ENCODE results near the gene NME4. TPM values are rescaled to one million over a fixed set of nuclear protein-coding genes. Genes with fewer than 3 reads are reported as not detected.
A peak's percentile ranks its signal among the peaks of the same experiment; 100 is the strongest.

NME4 gene
- total RNA-seq, 1 experiment from 2014 or later, result 68.2 TPM

DNA sequence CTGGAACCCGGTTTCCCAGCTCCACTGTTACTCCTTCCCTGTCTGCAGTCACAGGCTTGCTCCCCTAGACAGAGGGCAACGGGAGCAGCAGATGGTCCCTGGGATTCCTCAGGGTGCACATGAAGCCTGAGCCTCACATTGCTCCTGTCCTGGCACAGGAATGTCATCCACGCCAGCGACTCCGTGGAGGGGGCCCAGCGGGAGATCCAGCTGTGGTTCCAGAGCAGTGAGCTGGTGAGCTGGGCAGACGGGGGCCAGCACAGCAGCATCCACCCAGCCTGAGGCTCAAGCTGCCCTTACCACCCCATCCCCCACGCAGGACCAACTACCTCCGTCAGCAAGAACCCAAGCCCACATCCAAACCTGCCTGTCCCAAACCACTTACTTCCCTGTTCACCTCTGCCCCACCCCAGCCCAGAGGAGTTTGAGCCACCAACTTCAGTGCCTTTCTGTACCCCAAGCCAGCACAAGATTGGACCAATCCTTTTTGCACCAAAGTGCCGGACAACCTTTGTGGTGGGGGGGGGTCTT, 3.1 kb downstream of the NME4 start:
- Histone ChIP-seq H2AFZ (ENCODE audit: low read depth, low read length, poor library complexity, severe bottlenecking) (no peak overlapping the region), H3K79me2 (ENCODE audit: insufficient read depth, low read length) (no peaks in the 10 kb centered on the region), H3K36me3 (ENCODE audit: control insufficient read depth in 1 of 2, insufficient read depth in 2 of 2, low read length in 2 of 2) (no peaks in the 10 kb centered on the region), H3K27ac (ENCODE audit: low read depth, low read length) (peak overlapping the region; percentile 83), H3K9ac (ENCODE audit: low read length) (peak overlapping the region; percentile 71; the same call in 1 of the 2 replicates), H3K4me1 (ENCODE audit: control insufficient read depth in 1 of 2, insufficient read depth in 2 of 2, low read length in 2 of 2) (peaks cover 3 to 22% of the 10 kb centered on the region in 2 experiments; a peak in 2 of 4 replicates), H3K9me2 (ENCODE audit: insufficient read depth) (no peaks in the 10 kb centered on the region), H3K27me3 (ENCODE audit: insufficient read depth, low read length) (no peaks in the 10 kb centered on the region), H3K9me3 (ENCODE audit: control insufficient read depth in 1 of 2, insufficient read depth in 1 of 2, low read depth in 1 of 2, low read length in 2 of 2) (no peaks in the 10 kb centered on the region), H3K4me3 (replicated peaks in 1 of 2; ENCODE audit: low read depth in 1 of 2, low read length in 2 of 2) (peak overlapping the region; percentile 63), H3K4me2 (ENCODE audit: low read length) (peak overlapping the region; percentile 77), H4K20me1 (ENCODE audit: insufficient read depth) (no peaks in the 10 kb centered on the region)
- ChIA-PET RAD21 (ENCODE audit: low non-redundant PET in 1 of 2, low total read pairs in 2 of 2, uncharacterized antibody in 2 of 2, unreplicated experiment in 2 of 2) (no interaction called here), POLR2A (no interaction called here), CTCF (no interaction called here)
- no TSS peak for BruUV-seq (replicated peaks)
- DNase-seq (ENCODE audit: low read depth, low spot score) (no peak), ATAC-seq (no peak)
- intact Hi-C loops (cut with micrococcal nuclease), result no loop called here
- no peak for TF ChIP-seq CBX3 (IDR thresholded peaks at IDR 0.05; ENCODE audit: low read depth)
- TF ChIP-seq SIN3A (IDR thresholded peaks at IDR 0.05; ENCODE audit: low read depth), result no peak
- TF ChIP-seq EZH2 (IDR thresholded peaks at IDR 0.05), result no peak
- no peak for TF ChIP-seq ZNF274 (IDR thresholded peaks at IDR 0.05; ENCODE audit: low read depth, low read length)

GRCh38 chr16:401468-402348, 4.7 kb downstream of the NME4 start, which contains the start of gene DECR2:
Gene DECR2 (plus strand): TSS chr16:401885. CDS start chr16:401964, 79 bp downstream.
- H3K4me1 ChIP-seq (ENCODE audit: control insufficient read depth in 1 of 2, insufficient read depth in 2 of 2, low read length in 2 of 2), result peaks cover under 1 to 14% of the 10 kb centered on the region in 2 experiments; a peak in 2 of 4 replicates
- ChIA-PET POLR2A (interaction anchor here (0.6 to 1.0 kb wide), 4 partner anchors 11 to 235 kb away, joined by 3 to 4 read pairs (median 3); partner anchors contain the start of gene METTL26), RAD21 (ENCODE audit: low non-redundant PET in 1 of 2, low total read pairs in 2 of 2, uncharacterized antibody in 2 of 2, unreplicated experiment in 2 of 2) (no interaction called here), CTCF (interaction anchor here (0.7 to 1.1 kb wide), 2 partner anchors 24 to 65 kb away, joined by 3 to 4 read pairs; partner anchors contain the start of gene RAB11FIP3)
- peak within 1 kb of the TSS; percentile 77 for H3K4me2 ChIP-seq (ENCODE audit: low read length)
- H3K4me3 ChIP-seq (replicated peaks in 1 of 2; ENCODE audit: low read depth in 1 of 2, low read length in 2 of 2), result peak within 1 kb of the TSS; percentile 63
- peak; percentile 77 for ATAC-seq
- H3K27ac ChIP-seq (ENCODE audit: low read depth, low read length), result peak within 1 kb of the TSS; percentile 86
- H3K79me2 ChIP-seq (ENCODE audit: insufficient read depth, low read length), result no peaks in the 10 kb centered on the region
- no TSS peak for BruUV-seq (replicated peaks)
- no peaks in the 10 kb centered on the region for H3K36me3 ChIP-seq (ENCODE audit: control insufficient read depth in 1 of 2, insufficient read depth in 2 of 2, low read length in 2 of 2)
- no peak within 1 kb of the TSS for H2AFZ ChIP-seq (ENCODE audit: low read depth, low read length, poor library complexity, severe bottlenecking)
- no peaks in the 10 kb centered on the region for H3K27me3 ChIP-seq (ENCODE audit: insufficient read depth, low read length)
- DNase-seq (ENCODE audit: low read depth, low spot score), result no peak
- intact Hi-C loops (cut with micrococcal nuclease), result no loop called here
- no peaks in the 10 kb centered on the region for H4K20me1 ChIP-seq (ENCODE audit: insufficient read depth)
- H3K9me2 ChIP-seq (ENCODE audit: insufficient read depth), result no peaks in the 10 kb centered on the region
- no peaks in the 10 kb centered on the region for H3K9me3 ChIP-seq (ENCODE audit: control insufficient read depth in 1 of 2, insufficient read depth in 1 of 2, low read depth in 1 of 2, low read length in 2 of 2)
- peak within 1 kb of the TSS; percentile 71 for H3K9ac ChIP-seq (ENCODE audit: low read length)
- TF ChIP-seq MAX (IDR thresholded peaks at IDR 0.05) (peak; percentile 36; the same call in 1 of the 2 replicates), REST (IDR thresholded peaks at IDR 0.05; ENCODE audit: low read depth) (no peak), FOSL1 (IDR thresholded peaks at IDR 0.05; ENCODE audit: low read depth) (no peak), RAD21 (IDR thresholded peaks at IDR 0.05; ENCODE audit: low read depth) (peak; percentile 35), ZFX (IDR thresholded peaks at IDR 0.05) (peak; percentile 39; the same call in 1 of the 2 replicates), CTCF (IDR thresholded peaks at IDR 0.05 in 2 of 3, conservative IDR thresholded peaks at IDR 0.05 in 1 of 3; ENCODE audit: borderline replicate concordance in 1 of 3, insufficient read depth in 1 of 3, low read depth in 2 of 3, low read length in 2 of 3) (0 out of 6 replicates have a peak, but pooled peaks of 1 of the 3 experiments have one; percentile 21), POLR2A (IDR thresholded peaks at IDR 0.05; ENCODE audit: borderline replicate concordance, extremely low read depth, insufficient read depth, insufficient read length) (peak; percentile 35), YY1 (IDR thresholded peaks at IDR 0.05; ENCODE audit: extremely low read depth, insufficient replicate concordance, low read depth, low read length) (peak; percentile 31)

Data from HCT116 (cell line).